AG09309 (cell line): ENCODE data around the gene NKAIN2.

Experiments used
- DNase-seq: peaks from one replicate; pipeline ENCODE4 v3.0.0-alpha.2; 2010; ENCODE audit warnings: low read depth
- H3K4me3 ChIP-seq: 2 replicates; pipeline ENCODE4 v1.5.1; 2011; ENCODE audit warnings: mild to moderate bottlenecking, low read depth, low read length, moderate library complexity; ENCODE audit not compliant: control insufficient read depth
- CTCF ChIP-seq: IDR thresholded peaks from 2 replicates; pipeline ENCODE4 v1.5.1; 2011; ENCODE audit warnings: mild to moderate bottlenecking, low read depth, low read length, inconsistent platforms; ENCODE audit not compliant: insufficient read depth, control insufficient read depth; ENCODE audit errors: missing control alignments

The NKAIN2 gene

GRCh38 chr6:124080483-124080882 lies 276.8 kb downstream of the NKAIN2 start:
- no peak for TF ChIP-seq CTCF
- H3K4me3 ChIP-seq, result no peak overlapping the region
- DNase-seq, result no peak

DNA sequence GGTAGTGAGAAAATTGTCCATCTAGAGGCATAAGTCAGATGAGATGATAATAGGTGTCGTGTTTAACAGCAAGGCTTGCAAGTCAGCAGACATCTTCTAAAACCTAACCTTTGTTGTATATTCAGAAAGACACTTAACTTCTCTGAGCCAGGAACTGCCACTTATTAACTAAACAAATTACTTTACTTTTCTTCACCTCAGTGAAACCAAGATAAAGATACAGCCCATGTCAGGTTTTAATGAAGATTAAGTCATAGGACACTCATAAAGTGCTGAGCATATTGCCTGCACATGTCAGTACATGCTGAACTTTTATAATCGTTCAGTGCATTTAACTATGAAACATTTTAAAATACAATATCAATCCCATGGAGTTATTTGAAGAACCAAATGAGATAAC lies 286.8 kb downstream of the NKAIN2 start:
- no peak for DNase-seq
- H3K4me3 ChIP-seq, result no peak overlapping the region
- no peak for TF ChIP-seq CTCF

DNA sequence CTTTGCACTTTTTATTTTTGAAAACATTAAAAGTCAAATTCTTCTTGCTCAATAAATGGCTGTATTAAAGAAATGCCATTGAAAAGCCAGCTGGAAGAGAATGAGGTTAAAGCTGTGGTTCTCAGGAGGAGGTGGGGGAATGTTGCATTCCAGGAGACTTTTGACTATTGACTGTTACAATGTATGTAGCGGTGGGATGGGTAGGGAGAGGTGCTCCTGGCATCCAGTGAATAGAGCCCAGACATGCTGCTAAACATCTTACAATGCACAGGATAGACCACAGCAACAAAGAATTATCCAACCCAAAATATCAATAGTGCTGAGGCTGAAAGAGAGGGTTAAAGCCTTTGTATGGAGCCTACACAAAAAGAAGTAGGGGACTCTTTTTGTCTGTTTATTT lies 295.9 kb downstream of the NKAIN2 start:
- no peak for TF ChIP-seq CTCF
- DNase-seq, result no peak
- H3K4me3 ChIP-seq, result no peak overlapping the region

- TF ChIP-seq CTCF, result no peak
- H3K4me3 ChIP-seq, result no peak overlapping the region
- no peak for DNase-seq
Observed at GRCh38 chr6:124110514-124110913, 306.8 kb downstream of the NKAIN2 start.

DNA sequence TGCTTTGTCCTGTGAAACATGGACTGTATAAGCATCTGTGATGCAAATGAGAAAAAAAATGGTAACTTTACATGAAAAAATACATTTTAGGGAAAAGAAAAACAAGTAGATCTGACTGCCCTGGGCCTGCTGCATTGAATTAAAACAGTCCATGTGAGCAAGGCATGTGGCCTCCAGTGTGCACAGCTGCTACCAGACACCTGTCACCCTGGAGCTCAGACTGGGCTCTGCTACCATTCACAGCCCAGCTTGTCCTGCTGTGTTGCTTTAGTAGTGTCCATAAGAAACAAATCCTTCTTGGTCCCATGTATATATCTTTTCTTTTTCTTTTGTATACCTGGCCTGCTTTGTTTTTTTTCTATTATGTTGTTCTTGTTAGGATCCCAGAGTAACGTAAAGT lies 315.9 kb downstream of the NKAIN2 start:
- H3K4me3 ChIP-seq, result no peak overlapping the region
- no peak for TF ChIP-seq CTCF
- no peak for DNase-seq

DNA sequence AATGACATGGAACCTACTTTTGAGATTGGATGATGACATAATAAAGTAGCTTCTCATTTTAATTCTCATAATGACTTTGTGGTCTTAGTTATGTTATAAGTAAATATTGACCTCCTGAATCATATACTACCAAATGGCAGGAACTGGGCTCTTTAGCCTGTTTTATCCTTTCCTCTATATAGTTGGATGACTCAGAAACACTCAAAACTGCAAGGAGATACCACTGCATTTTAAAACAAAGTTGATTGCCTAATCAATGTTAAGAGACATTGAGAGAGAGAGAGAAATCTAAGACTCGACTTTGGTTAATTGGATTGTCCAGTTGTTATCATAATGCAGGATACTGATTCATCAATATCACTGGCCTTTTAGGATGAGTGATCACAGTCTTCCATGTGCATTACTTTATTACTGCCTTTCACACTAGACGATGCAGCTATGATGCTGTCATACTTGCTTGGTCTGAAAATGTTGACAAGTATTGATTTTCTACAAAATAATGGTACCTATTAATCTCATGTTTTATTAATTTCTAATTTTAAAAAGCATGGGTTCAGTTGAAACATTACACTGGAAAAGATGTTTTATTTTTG lies 320.0 kb downstream of the NKAIN2 start:
- no peak overlapping the region for H3K4me3 ChIP-seq
- no peak for TF ChIP-seq CTCF
- DNase-seq, result no peak

GRCh38 chr6:124131259-124131658 lies 327.6 kb downstream of the NKAIN2 start:
- TF ChIP-seq CTCF, result no peak
- DNase-seq, result no peak
- no peak overlapping the region for H3K4me3 ChIP-seq
